Esophagus (tissue), 2 donors: ENCODE data around the gene TAGAP. TPM values are rescaled to one million over a fixed set of nuclear protein-coding genes. Genes with fewer than 3 reads are reported as not detected.

ENCODE experiments used
- H3K27ac ChIP-seq, 2 donors: one replicate each; pipeline ENCODE4 v1.5.1; 2013; ENCODE audit warnings: low read depth in 2 of 2, mild to moderate bottlenecking in 2 of 2, inconsistent platforms in 1 of 2, low read length in 1 of 2, moderate library complexity in 1 of 2
- H3K27me3 ChIP-seq, 2 donors: one replicate each; pipeline ENCODE4 v1.6.1; 2013; ENCODE audit warnings: low read length in 2 of 2, control low read depth in 1 of 2, mild to moderate bottlenecking in 1 of 2; ENCODE audit not compliant: insufficient read depth in 2 of 2, control insufficient read depth in 1 of 2
- H3K36me3 ChIP-seq, 2 donors: one replicate each; pipeline ENCODE4 v1.6.1; 2013; ENCODE audit warnings: low read length in 1 of 2; ENCODE audit not compliant: control insufficient read depth in 2 of 2, insufficient read depth in 2 of 2
- H3K4me1 ChIP-seq, 2 donors: one replicate each; pipeline ENCODE4 v1.6.1; 2013; ENCODE audit warnings: low read length in 1 of 2; ENCODE audit not compliant: control insufficient read depth in 2 of 2, insufficient read depth in 2 of 2
- H3K4me3 ChIP-seq, 2 donors: one replicate each; pipeline ENCODE4 v1.5.1; 2013; ENCODE audit warnings: low read length in 2 of 2, mild to moderate bottlenecking in 2 of 2, low read depth in 1 of 2, moderate library complexity in 1 of 2
- H3K9me3 ChIP-seq, 2 donors: one replicate each; pipeline ENCODE4 v1.6.1; 2013; ENCODE audit warnings: mild to moderate bottlenecking in 2 of 2, low read depth in 1 of 2, low read length in 1 of 2, moderate library complexity in 1 of 2; ENCODE audit not compliant: control insufficient read depth in 2 of 2, insufficient read depth in 1 of 2
- WGBS, 2 donors: extraction: QIAGEN DNeasy Blood & Tissue Kit; methylation state at CpG; one replicate each; pipeline ENCODE4 v1.1.7; 2013; 5-methylcytosine and 5-hydroxymethylcytosine counted together
- polyA plus RNA-seq, 2 donors: library from polyadenylated mRNA; stranded (reverse); fragments of 200-250 nt; gene quantifications; one replicate each; pipeline ENCODE4 v1.2.3, GENCODE V29; 2013
- donor health status: healthy with polysubstance abuse.
- donor health status: Bipolar disorder and iron deficiency.

Gene TAGAP
- polyA plus RNA-seq, 2 donors: 0.59 to 0.76 TPM

DNA sequence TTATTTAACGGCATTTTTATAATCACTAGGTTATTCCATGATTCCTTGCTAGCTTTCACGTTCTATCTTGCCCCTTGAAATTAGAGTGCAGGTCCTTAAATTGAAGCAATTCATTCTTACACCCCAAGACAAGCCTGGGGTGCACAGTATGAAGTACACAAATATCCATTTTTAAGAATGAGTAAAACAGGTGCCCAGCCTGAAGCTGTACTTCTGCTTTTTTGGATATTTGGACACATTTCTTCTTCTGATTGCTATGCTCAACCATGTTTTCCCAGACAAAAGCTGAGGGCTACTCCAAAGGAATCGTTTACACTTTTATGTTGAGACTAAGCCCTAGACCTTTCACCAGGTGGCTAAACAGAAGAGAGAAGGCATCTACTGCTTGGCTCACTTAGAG, 7.9 kb upstream of the TAGAP start:
- H3K4me3 ChIP-seq: no peak overlapping the region
- H3K4me1 ChIP-seq: no peaks in the 10 kb centered on the region
- 47 to 50% methylated on average over 3 of the region's 3 CpGs for WGBS, 2 donors
- H3K27ac ChIP-seq: no peak overlapping the region
- no peaks in the 10 kb centered on the region for H3K9me3 ChIP-seq
- no peaks in the 10 kb centered on the region for H3K36me3 ChIP-seq
- H3K27me3 ChIP-seq: no peaks in the 10 kb centered on the region

DNA sequence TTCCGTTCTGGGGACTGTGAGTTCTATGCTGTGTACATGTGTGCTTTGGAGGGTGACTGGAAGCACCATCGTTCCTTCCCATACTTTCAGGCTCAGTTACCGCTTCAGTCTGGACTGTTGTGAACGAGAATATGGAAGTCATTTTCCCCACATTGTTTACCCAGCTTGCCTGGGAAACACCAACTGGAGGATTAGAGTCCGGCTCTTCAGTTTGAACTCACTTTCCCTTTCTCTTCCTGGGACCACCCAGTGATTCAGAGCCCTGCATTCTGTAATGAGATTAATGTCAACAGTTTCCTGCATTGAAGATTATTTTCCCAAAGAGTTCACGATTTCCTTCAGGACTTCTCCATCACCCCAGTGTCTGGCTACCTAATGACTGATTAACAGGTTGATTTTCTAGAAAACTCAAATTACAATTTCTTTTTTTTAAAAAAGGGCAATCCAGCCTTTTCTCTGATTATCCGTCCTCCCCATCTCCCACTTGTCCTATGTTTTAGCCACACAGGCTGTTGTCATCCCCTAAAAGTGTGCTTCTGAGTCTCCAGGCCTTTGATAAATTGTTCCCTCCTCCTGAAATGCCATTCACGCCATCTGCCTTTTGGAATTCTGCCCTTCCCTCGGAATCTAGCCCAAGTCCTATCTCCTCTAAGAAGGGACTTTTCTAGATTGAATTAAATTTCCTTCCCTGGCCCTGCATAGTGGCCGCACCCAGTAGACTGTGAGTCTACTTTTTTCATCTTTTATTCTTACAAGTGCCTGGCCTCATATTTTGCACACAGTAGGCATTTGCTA, 3.3 kb upstream of the TAGAP start:
- 61 to 65% methylated on average over 10 of the region's 10 CpGs for WGBS, 2 donors
- Histone ChIP-seq H3K4me1 (no peaks in the 10 kb centered on the region), H3K27me3 (no peaks in the 10 kb centered on the region), H3K36me3 (no peaks in the 10 kb centered on the region), H3K4me3 (no peak overlapping the region), H3K9me3 (no peaks in the 10 kb centered on the region), H3K27ac (no peak overlapping the region)

DNA sequence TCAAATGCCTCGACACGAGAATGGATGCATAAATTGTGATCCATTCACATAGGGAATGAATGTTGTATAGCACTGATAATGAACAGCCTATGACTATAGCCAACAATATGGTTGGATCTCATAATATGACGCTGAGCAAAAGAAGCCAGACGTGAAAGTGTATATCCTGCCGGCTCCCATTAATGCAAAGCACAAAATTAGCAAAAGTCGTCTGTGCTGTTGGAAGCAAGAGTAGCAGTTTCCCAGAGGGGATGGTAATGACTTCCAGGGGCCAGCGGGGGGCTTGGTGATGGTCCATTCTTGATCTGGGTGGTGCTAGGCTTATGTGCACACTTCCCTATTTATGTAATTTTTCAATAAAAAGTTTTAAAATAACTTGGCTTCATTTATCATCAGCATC, 1.0 kb upstream of the TAGAP start:
- Histone ChIP-seq H3K9me3 (no peaks in the 10 kb centered on the region), H3K36me3 (no peaks in the 10 kb centered on the region), H3K27me3 (no peaks in the 10 kb centered on the region), H3K4me1 (no peaks in the 10 kb centered on the region), H3K4me3 (no peak overlapping the region), H3K27ac (no peak overlapping the region)
- WGBS, 2 donors: 77 to 78% methylated on average over 7 of the region's 7 CpGs

DNA sequence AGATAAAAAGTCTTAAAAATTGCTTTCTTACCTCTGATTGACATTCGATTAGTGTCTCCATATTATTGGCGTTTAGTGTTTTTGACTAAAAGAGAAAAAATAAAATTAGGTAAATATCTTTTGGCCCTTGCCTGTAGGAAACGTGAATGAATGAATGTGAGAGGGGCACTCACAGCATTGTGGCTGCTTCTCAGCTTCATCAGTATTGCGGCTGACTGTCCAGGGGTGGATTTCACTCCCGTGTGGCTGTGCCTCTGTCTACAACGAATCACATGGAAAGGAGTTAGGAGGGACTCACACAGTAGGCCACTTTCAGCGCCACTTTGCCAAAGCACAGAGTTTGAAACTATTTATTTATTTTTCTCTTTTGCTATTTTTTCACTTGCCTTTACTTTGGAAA, 844 bp downstream of the TAGAP start:
- Histone ChIP-seq H3K4me1 (peaks cover 0 to 4% of the 10 kb centered on the region in 2 donors), H3K9me3 (no peaks in the 10 kb centered on the region), H3K4me3 (no peak overlapping the region), H3K27ac (peak overlapping the region in 1 of 2 donors; percentile 58), H3K27me3 (no peaks in the 10 kb centered on the region), H3K36me3 (no peaks in the 10 kb centered on the region)
- 69 to 72% methylated on average over 7 of the region's 7 CpGs for WGBS, 2 donors

DNA sequence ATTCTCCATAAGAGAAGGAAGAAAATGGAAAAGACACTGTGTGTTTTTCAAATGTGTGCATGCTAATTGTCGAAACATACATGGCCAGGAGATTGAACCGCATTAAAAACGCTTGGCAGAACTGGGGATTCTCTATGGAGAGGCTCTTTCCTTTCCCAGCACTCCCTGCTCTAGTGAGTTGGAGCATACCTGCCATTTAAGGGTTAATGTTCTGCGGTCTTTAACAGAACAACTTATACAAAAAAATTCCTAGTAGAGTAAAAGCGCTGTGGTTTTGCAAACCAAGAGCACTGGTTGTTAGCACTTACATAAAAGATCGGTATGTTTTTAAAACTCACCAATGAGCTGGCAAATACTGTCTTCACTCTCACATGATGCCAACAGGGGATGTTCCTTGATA, 1.5 kb downstream of the TAGAP start:
- H3K4me1 ChIP-seq: peaks cover 0 to 4% of the 10 kb centered on the region in 2 donors
- no peak overlapping the region for H3K4me3 ChIP-seq
- peak overlapping the region in 1 of 2 donors; percentile 27 for H3K27ac ChIP-seq
- 58 to 62% methylated on average over 6 of the region's 6 CpGs for WGBS, 2 donors
- no peaks in the 10 kb centered on the region for H3K36me3 ChIP-seq
- no peaks in the 10 kb centered on the region for H3K9me3 ChIP-seq
- no peaks in the 10 kb centered on the region for H3K27me3 ChIP-seq

DNA sequence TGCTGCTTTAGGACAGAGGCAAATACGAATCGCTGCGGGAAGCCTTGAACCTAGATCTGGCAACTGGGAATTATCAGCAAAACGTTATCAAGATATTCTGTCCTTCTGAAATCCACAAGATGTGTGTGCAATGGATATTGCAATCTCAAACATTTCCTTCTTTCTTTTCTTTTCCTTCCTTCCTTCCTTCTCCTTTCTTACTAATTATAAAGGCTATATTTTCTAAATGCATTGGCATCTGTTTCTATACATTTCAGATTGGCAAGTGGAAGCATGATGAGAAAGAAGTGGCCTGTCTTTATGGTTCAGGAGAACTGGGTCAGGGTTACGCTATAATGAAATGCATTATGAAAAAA, 2.0 kb downstream of the TAGAP start:
- Histone ChIP-seq H3K9me3 (no peaks in the 10 kb centered on the region), H3K27me3 (no peaks in the 10 kb centered on the region), H3K36me3 (no peaks in the 10 kb centered on the region), H3K27ac (peak overlapping the region; percentile 22 to 27), H3K4me3 (no peak overlapping the region), H3K4me1 (peaks cover 0 to 4% of the 10 kb centered on the region in 2 donors)
- 18 to 19% methylated on average over 5 of the region's 5 CpGs for WGBS, 2 donors

DNA sequence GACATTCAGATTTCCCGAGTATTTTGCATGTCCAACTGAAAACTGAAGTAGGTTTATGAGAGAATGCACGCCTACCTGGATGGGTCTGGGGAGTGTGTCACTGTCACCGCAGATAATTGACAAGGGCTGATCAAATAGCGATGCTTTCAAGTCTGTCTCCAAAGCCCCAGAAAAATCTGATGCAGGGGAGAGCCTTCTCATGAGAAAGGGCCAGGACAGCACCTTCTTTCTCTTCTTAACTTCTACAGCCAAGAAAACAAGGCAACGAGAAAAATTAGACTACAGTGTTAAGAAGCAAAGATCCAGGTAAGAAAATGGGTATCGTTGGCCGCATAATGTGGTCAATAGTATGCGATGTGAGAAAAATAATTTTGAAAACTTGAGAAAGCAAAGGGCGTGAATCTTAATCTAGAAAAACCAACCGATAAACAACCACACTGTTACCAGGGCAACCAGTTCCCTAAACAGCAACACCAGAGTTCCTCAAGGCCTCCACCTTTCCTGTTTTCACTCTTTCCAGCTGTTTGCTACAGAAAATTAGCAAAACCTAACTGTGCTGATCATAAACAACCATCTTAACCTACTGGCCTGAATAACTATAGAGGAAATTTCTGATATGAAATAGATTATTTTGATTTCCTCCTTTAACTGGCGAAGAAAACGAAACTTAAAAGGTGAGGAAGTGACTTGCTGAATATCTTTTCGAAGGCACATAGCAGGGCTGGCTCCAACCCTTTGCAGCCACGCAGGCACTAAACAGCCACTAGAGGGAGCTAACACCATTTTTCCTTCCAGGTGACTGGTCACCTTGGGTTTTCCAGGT, 2.6 kb downstream of the TAGAP start:
- Histone ChIP-seq H3K4me3 (peak overlapping the region in 1 of 2 donors; percentile 37), H3K27me3 (no peaks in the 10 kb centered on the region), H3K4me1 (peaks cover 0 to 4% of the 10 kb centered on the region in 2 donors), H3K36me3 (no peaks in the 10 kb centered on the region), H3K9me3 (no peaks in the 10 kb centered on the region), H3K27ac (peak overlapping the region in 1 of 2 donors; percentile 22)
- 47 to 49% methylated on average over 14 of the region's 14 CpGs for WGBS, 2 donors

DNA sequence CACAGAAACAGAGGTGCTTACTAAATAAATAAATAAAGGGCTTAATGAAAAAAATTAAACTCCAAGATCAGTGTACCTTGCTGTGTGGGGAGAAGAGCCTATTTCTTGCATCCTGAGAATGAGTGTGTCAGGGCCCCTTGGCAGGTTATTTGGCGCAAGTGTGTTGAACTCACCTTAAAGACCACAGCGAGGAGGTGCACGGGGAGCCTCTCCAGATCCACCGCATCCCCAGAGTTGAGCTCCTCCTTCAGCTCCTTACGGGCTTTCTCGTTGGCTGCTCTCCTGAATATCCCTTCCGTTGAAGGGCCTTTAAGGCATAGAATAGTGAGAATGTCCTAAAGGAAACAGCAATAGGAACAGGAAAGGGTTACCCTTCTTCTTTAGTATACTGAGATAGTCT, 3.6 kb downstream of the TAGAP start:
- WGBS, 2 donors: 89 to 90% methylated on average over 7 of the region's 7 CpGs
- peaks cover 0 to 4% of the 10 kb centered on the region in 2 donors for H3K36me3 ChIP-seq
- no peak overlapping the region for H3K4me3 ChIP-seq
- no peaks in the 10 kb centered on the region for H3K9me3 ChIP-seq
- H3K27me3 ChIP-seq: no peaks in the 10 kb centered on the region
- H3K4me1 ChIP-seq: peaks cover 0 to 4% of the 10 kb centered on the region in 2 donors
- no peak overlapping the region for H3K27ac ChIP-seq

DNA sequence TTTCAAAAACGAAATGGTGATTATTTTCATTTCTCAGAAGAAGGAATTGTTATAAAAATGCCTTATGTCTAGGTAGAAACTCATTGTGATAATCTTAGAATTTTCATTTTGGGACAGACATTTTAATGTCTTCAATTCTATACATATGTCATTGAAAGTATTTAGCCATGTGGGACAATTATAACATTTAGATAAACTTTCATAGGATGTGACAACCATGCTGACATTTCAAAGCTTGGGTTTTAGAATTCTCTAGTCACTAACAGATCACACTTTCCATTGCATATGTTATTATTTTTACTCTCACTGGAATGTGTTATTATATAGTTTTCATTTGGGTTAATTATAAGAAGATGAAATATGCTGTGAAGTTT, 4.9 kb downstream of the TAGAP start:
- H3K27me3 ChIP-seq: no peaks in the 10 kb centered on the region
- no peak overlapping the region for H3K4me3 ChIP-seq
- H3K27ac ChIP-seq: no peak overlapping the region
- no peaks in the 10 kb centered on the region for H3K9me3 ChIP-seq
- H3K4me1 ChIP-seq: peaks cover 0 to 4% of the 10 kb centered on the region in 2 donors
- WGBS, 2 donors: 57 to 59% methylated on average over 1 of the region's 1 CpG
- peaks cover 0 to 4% of the 10 kb centered on the region in 2 donors for H3K36me3 ChIP-seq
